HuH-7.5 (cell line): Measurements from ENCODE around the gene RPIA.
"Not testable (repeated sequence)": the region's sequence is repeated elsewhere in the genome, so short reads cannot be mapped to it uniquely, and the experiment has no call there.

Experiments
- DNase-seq: peaks from one replicate; pipeline ENCODE4 v3.0.0; 2011; ENCODE audit warnings: low spot score

RPIA gene

GRCh38 chr2:88789213-88789612 is 97.7 kb downstream of the RPIA start:
- DNase-seq, result not testable (repeated sequence)

GRCh38 chr2:88795932-88796331 is 104.5 kb downstream of the RPIA start:
- not testable (repeated sequence) for DNase-seq

GRCh38 chr2:88796523-88796922 is 105.0 kb downstream of the RPIA start:
- DNase-seq, result not testable (repeated sequence)

GRCh38 chr2:88797164-88797563 is 105.7 kb downstream of the RPIA start:
- not testable (repeated sequence) for DNase-seq
